HepG2 (cell line): ENCODE measurements around the gene FCHO1.

Experiments used
- CEBPG ChIP-seq: IDR thresholded peaks from 2 replicates; pipeline ENCODE4 v1.6.1; 2016
- EP300 ChIP-seq, 3 experiments: sonication (generic) in 1 of 3; formaldehyde crosslinking in 1 of 3; IDR thresholded peaks; 2 replicates each; pipeline versions ENCODE4 v1.5.1 to v1.6.1; 2011 to 2020; ENCODE audit warnings: low read depth in 2 of 3, low read length in 2 of 3, borderline replicate concordance in 1 of 3, improper control_type of control experiment in 1 of 3, mild to moderate bottlenecking in 1 of 3, missing genetic modification reagents in 1 of 3, moderate library complexity in 1 of 3
- HNRNPK ChIP-seq: fragments of 200-400 bp; formaldehyde crosslinking; IDR thresholded peaks from 2 replicates; pipeline ENCODE4 v1.6.1; 2018; ENCODE audit warnings: low read length, low read depth, moderate library complexity, mild to moderate bottlenecking; ENCODE audit not compliant: poor library complexity, severe bottlenecking
- KLF6 ChIP-seq: IDR thresholded peaks from 2 replicates; pipeline ENCODE4 v1.8.0; 2016; ENCODE audit warnings: missing biosample characterization, missing genetic modification reagents
- PHF21A ChIP-seq: sonication (generic); formaldehyde crosslinking; IDR thresholded peaks from 2 replicates; pipeline ENCODE4 v1.5.0; 2020; ENCODE audit warnings: mild to moderate bottlenecking, missing genetic modification reagents
- RFXANK ChIP-seq: IDR thresholded peaks from 2 replicates; pipeline ENCODE4 v1.6.1; 2016
- TAF1 ChIP-seq: sonication (generic); formaldehyde crosslinking; IDR thresholded peaks from 2 replicates; pipeline ENCODE4 v1.4.0; 2020; ENCODE audit warnings: missing genetic modification reagents
- ZBTB49 ChIP-seq: sonication (generic); formaldehyde crosslinking; IDR thresholded peaks from 2 replicates; pipeline ENCODE4 v1.4.0; 2020; ENCODE audit warnings: missing genetic modification reagents, borderline replicate concordance
- ZNF512 ChIP-seq: sonication (generic); formaldehyde crosslinking; IDR thresholded peaks from 2 replicates; pipeline ENCODE4 v1.4.0; 2020; ENCODE audit warnings: mild to moderate bottlenecking, missing genetic modification reagents
- ZNF768 ChIP-seq: sonication (generic); formaldehyde crosslinking; IDR thresholded peaks from 2 replicates; pipeline ENCODE4 v1.4.0; 2020; ENCODE audit warnings: missing genetic modification reagents
- ZNF773 ChIP-seq: sonication (generic); formaldehyde crosslinking; IDR thresholded peaks from 2 replicates; pipeline ENCODE4 v1.4.0; 2020; ENCODE audit warnings: missing genetic modification reagents, borderline replicate concordance

GRCh38 chr19:17778251-17778967 lies 27.1 kb downstream of the FCHO1 start:
- TF ChIP-seq RFXANK = no peak
- no peak for TF ChIP-seq ZNF773
- TF ChIP-seq CEBPG = no peak
- TF ChIP-seq TAF1 (CRISPR knock-in tag) = no peak
- no peak for TF ChIP-seq KLF6 (CRISPR knock-in tag)
- TF ChIP-seq ZNF512 (CRISPR knock-in tag) = no peak
- TF ChIP-seq PHF21A = no peak
- no peak for TF ChIP-seq HNRNPK
- TF ChIP-seq ZNF768 = no peak
- no peak for TF ChIP-seq ZBTB49
- TF ChIP-seq EP300 (IDR thresholded peaks at IDR 0.05; ENCODE audit: low read depth in 2 of 2, low read length in 2 of 2) = no peak
- TF ChIP-seq EP300 (CRISPR knock-in tag; IDR thresholded peaks at IDR 0.05; ENCODE audit: borderline replicate concordance) = no peak
